HCT116 (cell line): ENCODE measurements around the gene USPL1. TPM values are rescaled to one million over a fixed set of nuclear protein-coding genes. Genes with fewer than 3 reads are reported as not detected.

Experiments
- ATAC-seq: fragments of 200-7000 bp; cut with Tn5 transposase; 2 replicates; pipeline ENCODE4 v1.9.1; 2020; ENCODE audit warnings: mild to moderate bottlenecking, moderate library complexity
- BruUV-seq: library from RNA; stranded (reverse); fragments of 400-500 nt; replicated peaks from 2 replicates; lab custom pipeline; 2021; lab: Mats Ljungman, UMichigan
- CTCF ChIA-PET: fragments of 300-600 bp; sonication (Branson Sonifier 250); formaldehyde crosslinking; loops from one replicate; lab custom pipeline; 2021; ENCODE audit warnings: antibody characterized with exemption; lab: Charles Lee
- POLR2A ChIA-PET: fragments of 300-600, 350-600 bp; sonication (Branson Sonifier 250); formaldehyde crosslinking; loops from one replicate; lab custom pipeline; 2021; ENCODE audit warnings: antibody characterized with exemption; lab: Charles Lee
- RAD21 ChIA-PET, 2 experiments: fragments of 300-600 bp; sonication (Branson Sonifier 250); formaldehyde crosslinking; loops; one replicate each; lab custom pipeline; 2023; ENCODE audit warnings: low total read pairs in 2 of 2; ENCODE audit not compliant: uncharacterized antibody in 2 of 2, unreplicated experiment in 2 of 2, low non-redundant PET in 1 of 2; lab: Charles Lee
- DNase-seq: peaks from one replicate; pipeline ENCODE4 v3.0.0-alpha.2; 2010; ENCODE audit warnings: low read depth, low spot score
- H2AFZ ChIP-seq: fragments of 200-600 bp; shearing (Covaris generic), sonication (generic); 2 replicates; pipeline ENCODE4 v1.6.1; 2017; ENCODE audit warnings: low read depth, mixed run types, mixed read lengths, antibody characterized with exemption, low read length; ENCODE audit not compliant: poor library complexity, severe bottlenecking
- H3K27ac ChIP-seq: 2 replicates; pipeline ENCODE4 v1.5.1; 2012; ENCODE audit warnings: low read depth, low read length
- H3K27me3 ChIP-seq: fragments of 200-600 bp; sonication (generic); 2 replicates; pipeline ENCODE4 v1.6.1; 2016; ENCODE audit warnings: mixed run types, low read length, mixed read lengths; ENCODE audit not compliant: insufficient read depth
- H3K36me3 ChIP-seq, 2 experiments: fragments of 200-500 bp in 1 of 2; fragments of 200-600 bp in 1 of 2; sonication (Bioruptor generic) in 1 of 2; sonication (generic) in 1 of 2; 2 replicates each; pipeline versions ENCODE4 v1.5.1 to v1.6.1; 2014 to 2016; ENCODE audit warnings: low read length in 2 of 2, inconsistent platforms in 1 of 2, mixed read lengths in 1 of 2, mixed run types in 1 of 2; ENCODE audit not compliant: insufficient read depth in 2 of 2, control insufficient read depth in 1 of 2
- H3K4me1 ChIP-seq, 2 experiments: fragments of 200-600 bp in 1 of 2; sonication (generic) in 1 of 2; 2 replicates each; pipeline versions ENCODE4 v1.5.1 to v1.6.1; 2012 to 2017; ENCODE audit warnings: low read length in 2 of 2, inconsistent platforms in 1 of 2, mild to moderate bottlenecking in 1 of 2, mixed read lengths in 1 of 2, mixed run types in 1 of 2, moderate library complexity in 1 of 2; ENCODE audit not compliant: insufficient read depth in 2 of 2, control insufficient read depth in 1 of 2
- H3K4me2 ChIP-seq: fragments of 200-600 bp; sonication (generic); 2 replicates; pipeline ENCODE4 v1.6.1; 2017; ENCODE audit warnings: mixed run types, low read length, mixed read lengths
- H3K4me3 ChIP-seq, 2 experiments: fragments of 200-600 bp in 1 of 2; sonication (generic) in 1 of 2; replicated peaks in 1 of 2; 2 replicates each; pipeline ENCODE4 v1.5.1; 2011 to 2016; ENCODE audit warnings: low read length in 2 of 2, control low read depth in 1 of 2, low read depth in 1 of 2, mild to moderate bottlenecking in 1 of 2, mixed read lengths in 1 of 2, mixed run types in 1 of 2
- H3K79me2 ChIP-seq: fragments of 200-600 bp; sonication (generic); 2 replicates; pipeline ENCODE4 v1.6.1; 2017; ENCODE audit warnings: mild to moderate bottlenecking, mixed run types, low read length, moderate library complexity, mixed read lengths; ENCODE audit not compliant: insufficient read depth
- H3K9ac ChIP-seq: fragments of 200-600 bp; sonication (generic); 2 replicates; pipeline ENCODE4 v1.6.1; 2016; ENCODE audit warnings: low read length, mixed read lengths
- H3K9me2 ChIP-seq: fragments of 200-600 bp; sonication (generic), shearing (Covaris generic); 2 replicates; pipeline ENCODE4 v1.6.1; 2017; ENCODE audit warnings: mixed run types, mild to moderate bottlenecking, moderate library complexity; ENCODE audit not compliant: insufficient read depth
- H3K9me3 ChIP-seq, 2 experiments: fragments of 200-500 bp in 1 of 2; fragments of 200-600 bp in 1 of 2; sonication (Bioruptor generic) in 1 of 2; sonication (generic) in 1 of 2; 2 replicates each; pipeline ENCODE4 v1.6.1; 2014 to 2017; ENCODE audit warnings: low read length in 2 of 2, mixed read lengths in 2 of 2, inconsistent platforms in 1 of 2, low read depth in 1 of 2, mild to moderate bottlenecking in 1 of 2, mixed run types in 1 of 2, moderate library complexity in 1 of 2; ENCODE audit not compliant: control insufficient read depth in 1 of 2, insufficient read depth in 1 of 2
- H4K20me1 ChIP-seq: fragments of 200-600 bp; sonication (generic), shearing (Covaris generic); 2 replicates; pipeline ENCODE4 v1.6.1; 2017; ENCODE audit warnings: mixed run types, mild to moderate bottlenecking, moderate library complexity; ENCODE audit not compliant: insufficient read depth
- CBX3 ChIP-seq: IDR thresholded peaks from 2 replicates; pipeline ENCODE4 v1.6.1; 2012; ENCODE audit warnings: low read depth
- CEBPB ChIP-seq: IDR thresholded peaks from 2 replicates; pipeline ENCODE4 v1.6.1; 2012; ENCODE audit warnings: low read depth
- CTCF ChIP-seq, 3 experiments: fragments of 200-600 bp in 1 of 3; sonication (generic) in 1 of 3; IDR thresholded peaks in 2 of 3; conservative IDR thresholded peaks in 1 of 3; 2 replicates each; pipeline ENCODE4 v1.5.1; 2012 to 2017; ENCODE audit warnings: low read depth in 2 of 3, low read length in 2 of 3, antibody characterized with exemption in 1 of 3, borderline replicate concordance in 1 of 3, control low read depth in 1 of 3, mild to moderate bottlenecking in 1 of 3, mixed read lengths in 1 of 3, mixed run types in 1 of 3, moderate library complexity in 1 of 3; ENCODE audit not compliant: insufficient read depth in 1 of 3
- EGR1 ChIP-seq: IDR thresholded peaks from 2 replicates; pipeline ENCODE4 v1.6.1; 2012; ENCODE audit warnings: low read depth
- EZH2 ChIP-seq: fragments of 200-600 bp; sonication (generic); IDR thresholded peaks from 2 replicates; pipeline ENCODE4 v1.6.1; 2017; ENCODE audit warnings: antibody characterized with exemption, mixed run types
- EZH2phosphoT487 ChIP-seq: fragments of 200-600 bp; IDR thresholded peaks from 2 replicates; pipeline ENCODE4 v1.6.1; 2018; ENCODE audit warnings: antibody characterized with exemption, borderline replicate concordance
- FOSL1 ChIP-seq: IDR thresholded peaks from 2 replicates; pipeline ENCODE4 v1.6.1; 2012; ENCODE audit warnings: low read depth
- POLR2A ChIP-seq: IDR thresholded peaks from 2 replicates; pipeline ENCODE4 v1.7.0; 2011; ENCODE audit warnings: borderline replicate concordance; ENCODE audit not compliant: insufficient read depth, insufficient read length; ENCODE audit errors: extremely low read depth
- POLR2AphosphoS5 ChIP-seq: IDR thresholded peaks from 2 replicates; pipeline ENCODE4 v1.6.1; 2011; ENCODE audit warnings: mild to moderate bottlenecking, low read depth, low read length, moderate library complexity
- RAD21 ChIP-seq: IDR thresholded peaks from 2 replicates; pipeline ENCODE4 v1.6.1; 2012; ENCODE audit warnings: low read depth, mild to moderate bottlenecking
- REST ChIP-seq: IDR thresholded peaks from 2 replicates; pipeline ENCODE4 v1.6.1; 2012; ENCODE audit warnings: low read depth
- ZFX ChIP-seq: fragments of 450-650 bp; IDR thresholded peaks from 2 replicates; pipeline ENCODE4 v1.6.1; 2017
- intact Hi-C: fragments of 100-400 bp; cut with micrococcal nuclease; formaldehyde crosslinking; loops from 2 replicates; pipeline ENCODE4 v1.10.0; 2022
- total RNA-seq: library from RNA; stranded (reverse); gene quantifications from one replicate; pipeline ENCODE4 v1.2.1, GENCODE V29; 2021; ENCODE audit not compliant: unreplicated experiment
- TF ChIP-seq, protein P1 (sequence below): IDR thresholded peaks from 2 replicates; pipeline ENCODE4 v1.6.1; 2012

Gene USPL1
- total RNA-seq, 1 experiment from 2014 or later: 19.7 TPM

DNA sequence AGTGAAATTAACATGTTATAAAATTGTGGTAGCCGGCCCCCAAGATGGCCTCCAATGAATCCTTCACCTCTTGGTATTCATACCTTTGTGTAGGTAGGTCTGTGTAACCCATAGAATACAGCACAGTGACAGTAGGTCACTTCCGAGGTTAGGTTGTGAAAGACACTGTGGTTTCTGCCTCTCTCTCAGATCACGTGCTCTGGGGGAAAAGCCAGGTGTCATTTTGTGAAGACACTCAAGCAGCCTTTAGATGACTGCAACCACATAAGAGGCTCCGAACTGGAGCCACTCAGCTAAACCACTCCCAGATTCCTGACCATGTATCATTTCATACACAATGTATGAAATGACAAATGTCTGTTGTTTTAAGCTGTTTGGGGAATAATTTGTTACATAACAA, 9.8 kb upstream of the USPL1 start:
- DNase-seq: no peak
- Histone ChIP-seq H3K36me3 (no peaks in the 10 kb centered on the region), H3K27ac (no peak overlapping the region), H3K4me1 (peaks cover 2 to 4% of the 10 kb centered on the region in 2 experiments; a peak in 3 of 4 replicates), H4K20me1 (no peaks in the 10 kb centered on the region), H3K27me3 (no peaks in the 10 kb centered on the region), H3K4me2 (no peak overlapping the region), H3K4me3 (no peak overlapping the region), H2AFZ (no peak overlapping the region), H3K79me2 (no peaks in the 10 kb centered on the region), H3K9ac (no peak overlapping the region), H3K9me3 (no peaks in the 10 kb centered on the region), H3K9me2 (no peaks in the 10 kb centered on the region)
- BruUV-seq: no TSS peak
- ChIA-PET RAD21 (no interaction called here), POLR2A (interaction anchor here (1.4 kb wide), 1 partner anchor 9 kb away, joined by 5 read pairs; the partner anchor contains the start of gene USPL1), CTCF (no interaction called here)
- no peak for ATAC-seq
- no peak for TF ChIP-seq CEBPB
- TF ChIP-seq, protein P1, sequence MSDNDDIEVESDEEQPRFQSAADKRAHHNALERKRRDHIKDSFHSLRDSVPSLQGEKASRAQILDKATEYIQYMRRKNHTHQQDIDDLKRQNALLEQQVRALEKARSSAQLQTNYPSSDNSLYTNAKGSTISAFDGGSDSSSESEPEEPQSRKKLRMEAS: no peak
- intact Hi-C loops: no loop called here

GRCh38 chr13:30608364-30608763, 9.4 kb upstream of the USPL1 start:
- Histone ChIP-seq H3K4me2 (no peak overlapping the region), H4K20me1 (no peaks in the 10 kb centered on the region), H3K27ac (no peak overlapping the region), H3K4me3 (no peak overlapping the region), H3K36me3 (no peaks in the 10 kb centered on the region), H3K4me1 (peaks cover 7 to 8% of the 10 kb centered on the region in 2 experiments), H3K9me3 (no peaks in the 10 kb centered on the region), H3K9ac (no peak overlapping the region), H2AFZ (no peak overlapping the region), H3K27me3 (no peaks in the 10 kb centered on the region), H3K79me2 (peaks cover under 1% of the 10 kb centered on the region; the same call in 1 of the 2 replicates), H3K9me2 (no peaks in the 10 kb centered on the region)
- no TSS peak for BruUV-seq
- CTCF ChIA-PET: no interaction called here
- ATAC-seq (no peak), DNase-seq (no peak)
- intact Hi-C loops: no loop called here
- RAD21 ChIA-PET: no interaction called here
- POLR2A ChIA-PET: interaction anchor here (1.4 kb wide), 1 partner anchor 9 kb away, joined by 5 read pairs; the partner anchor contains the start of gene USPL1
- TF ChIP-seq REST (no peak), EZH2 (no peak), CTCF (IDR thresholded peaks at IDR 0.05 in 2 of 3, conservative IDR thresholded peaks at IDR 0.05 in 1 of 3; ENCODE audit: borderline replicate concordance in 1 of 3, insufficient read depth in 1 of 3, low read depth in 2 of 3, low read length in 2 of 3) (no peak), CBX3 (no peak), POLR2AphosphoS5 (no peak), RAD21 (no peak), EGR1 (no peak), ZFX (no peak), POLR2A (no peak), CEBPB (no peak), EZH2phosphoT487 (no peak), FOSL1 (no peak)
